Activated CD4-positive, alpha-beta T cell treated with anti-CD3 and anti-CD28 coated beads, Interleukin-2, amount 50 U/mL, for 1 hour (primary cell): ENCODE measurements around the gene PROM1.
A peak's percentile ranks its signal among the peaks of the same experiment; 100 is the strongest.

Experiments
- DNase-seq: peaks from one replicate; pipeline ENCODE4 v3.0.0-alpha.2; 2020

PROM1 gene

GRCh38 chr4:15982842-15983524 is 100.8 kb downstream of the PROM1 start:
- DNase-seq: no peak

GRCh38 chr4:15976456-15977447 is 107.1 kb downstream of the PROM1 start:
- DNase-seq: no peak

DNA sequence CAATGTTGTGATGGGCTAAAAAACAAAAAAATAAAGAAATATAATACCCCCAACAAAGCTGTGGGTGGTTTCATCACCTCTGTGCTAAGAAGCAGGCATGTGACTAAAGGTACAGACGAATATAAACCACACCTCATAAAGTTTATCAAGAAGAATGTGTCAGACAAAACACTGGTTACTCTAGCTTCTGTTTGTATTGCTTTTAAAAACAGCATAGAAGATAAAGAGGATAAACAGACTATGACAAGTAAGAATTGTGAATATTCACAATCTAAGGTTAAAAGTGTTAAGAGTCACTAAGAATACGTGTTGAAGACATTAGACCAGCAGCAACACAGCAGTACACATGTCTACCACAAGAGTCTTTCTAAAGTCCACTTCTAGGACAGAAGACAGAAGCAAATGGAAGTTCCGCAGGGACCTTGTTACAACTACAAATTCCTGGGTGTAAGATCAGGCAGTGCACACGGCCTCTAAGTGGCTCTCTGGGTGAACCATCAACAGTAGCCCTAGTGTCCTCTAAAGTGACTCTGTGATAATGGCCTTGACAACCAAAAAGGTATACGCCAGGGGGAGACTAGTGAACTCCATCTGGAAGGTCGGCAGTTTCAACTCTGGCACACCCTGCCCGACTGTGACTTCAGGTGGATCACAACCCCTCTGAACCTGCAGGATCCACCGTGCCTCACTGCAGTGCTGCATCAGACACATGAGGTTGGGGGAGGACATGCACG is 112.6 kb downstream of the PROM1 start:
- no peak for DNase-seq

- no peak for DNase-seq
Observed at GRCh38 chr4:15968551-15969300, 115.1 kb downstream of the PROM1 start.

DNA sequence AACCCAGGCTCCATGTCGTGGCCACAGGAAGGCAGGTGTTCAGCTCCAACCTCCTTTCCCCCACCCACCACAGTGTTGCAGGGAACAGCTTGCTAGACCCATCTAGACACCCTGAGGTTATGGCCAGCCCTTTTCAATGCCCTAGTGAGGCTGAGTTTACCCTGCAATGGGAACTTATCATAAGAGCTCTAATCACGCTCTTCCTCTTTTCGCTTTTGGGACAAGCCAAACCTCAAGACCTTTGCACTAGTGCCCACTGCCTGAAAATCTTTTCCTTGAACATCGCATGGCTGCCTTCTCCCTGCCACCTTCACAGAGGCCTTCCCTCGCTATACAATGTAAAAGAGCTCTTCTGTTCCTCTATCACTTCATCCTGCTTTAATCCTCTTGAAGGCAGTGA is 118.5 kb downstream of the PROM1 start:
- DNase-seq: no peak

GRCh38 chr4:15964159-15964558 is 119.7 kb downstream of the PROM1 start:
- DNase-seq: no peak

DNA sequence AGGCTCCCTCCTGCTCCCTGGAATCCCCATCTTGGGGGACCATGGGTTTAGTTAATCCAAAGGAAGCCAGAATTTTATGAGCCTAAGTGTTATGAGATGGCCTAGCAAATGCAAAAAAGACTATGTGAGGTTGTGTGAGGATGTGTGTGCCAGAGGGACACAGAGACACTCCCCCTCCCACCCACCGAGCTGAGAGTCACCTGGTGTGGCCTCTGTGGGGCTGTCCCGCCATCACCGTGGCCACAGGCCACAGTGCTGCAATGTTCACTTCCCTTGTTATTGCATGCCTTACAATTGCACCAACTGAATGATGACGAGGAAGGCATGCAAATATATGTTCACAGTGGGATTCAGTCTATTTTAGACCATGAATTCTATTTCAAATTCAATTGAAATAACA is 120.2 kb downstream of the PROM1 start:
- no peak for DNase-seq

DNA sequence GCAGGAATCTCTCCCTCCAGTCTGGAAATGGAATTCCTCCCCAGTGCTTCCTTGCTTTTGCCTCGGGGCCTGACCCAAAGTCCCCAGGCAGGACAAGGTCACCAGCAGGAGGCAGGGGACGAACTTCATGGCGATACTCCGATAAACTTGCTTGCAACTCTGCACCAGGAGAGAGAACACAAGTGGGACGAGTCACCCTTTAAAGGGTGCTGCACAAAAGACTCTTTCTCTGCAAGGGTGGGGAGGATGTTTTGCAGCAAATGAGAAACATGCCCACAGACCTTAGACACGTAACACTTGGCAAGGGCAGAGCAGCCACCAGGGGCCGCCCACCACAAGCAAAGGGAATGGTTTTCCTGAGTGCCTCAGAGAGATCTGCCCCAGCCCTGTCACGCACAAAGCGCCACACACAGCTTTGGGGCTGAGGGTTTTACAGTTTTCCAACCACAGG is 120.8 kb downstream of the PROM1 start, which contains the start of gene FGFBP2:
TSS of gene FGFBP2 (minus strand) at position 175 of the 451 bp plus-strand sequence. CDS start at position 129, 46 bp downstream.
- peak; percentile 16 for DNase-seq

- no peak for DNase-seq
Observed at GRCh38 chr4:15961781-15962510, 121.9 kb downstream of the PROM1 start.

GRCh38 chr4:15958562-15958961 is 125.3 kb downstream of the PROM1 start:
- DNase-seq: no peak

DNA sequence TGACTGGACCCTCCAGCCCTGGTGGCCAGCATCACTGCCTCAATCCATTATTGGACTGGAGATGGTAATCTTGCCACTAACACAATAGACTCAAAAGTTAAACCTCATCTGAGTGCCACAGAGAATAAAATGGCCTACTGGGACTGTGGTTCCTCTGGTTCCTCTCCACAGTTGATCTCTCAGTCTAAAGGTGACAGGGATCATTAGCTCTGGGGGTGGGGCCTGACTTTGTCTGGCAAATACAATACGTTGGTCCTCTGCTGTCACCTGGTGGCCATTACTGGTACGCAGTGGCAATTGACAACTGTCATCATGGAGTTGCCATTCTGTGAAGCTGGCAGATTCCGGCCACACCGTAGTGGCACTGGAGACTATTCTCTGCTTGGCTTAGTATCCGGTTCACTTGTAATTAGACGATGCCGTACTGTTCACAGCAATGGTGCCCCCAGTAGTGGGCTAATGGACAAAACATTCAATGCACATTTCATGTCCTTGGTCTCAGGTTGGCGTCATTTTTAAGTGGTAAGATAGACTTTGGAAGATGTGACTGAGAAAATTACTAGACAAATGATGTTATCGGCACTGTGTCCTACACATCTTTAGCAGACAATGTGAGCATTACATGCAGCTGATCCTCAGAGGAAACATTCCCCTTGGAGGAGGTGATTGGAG is 127.5 kb downstream of the PROM1 start:
- peak; percentile 72 for DNase-seq

GRCh38 chr4:15955670-15956069 is 128.2 kb downstream of the PROM1 start:
- DNase-seq: no peak

DNA sequence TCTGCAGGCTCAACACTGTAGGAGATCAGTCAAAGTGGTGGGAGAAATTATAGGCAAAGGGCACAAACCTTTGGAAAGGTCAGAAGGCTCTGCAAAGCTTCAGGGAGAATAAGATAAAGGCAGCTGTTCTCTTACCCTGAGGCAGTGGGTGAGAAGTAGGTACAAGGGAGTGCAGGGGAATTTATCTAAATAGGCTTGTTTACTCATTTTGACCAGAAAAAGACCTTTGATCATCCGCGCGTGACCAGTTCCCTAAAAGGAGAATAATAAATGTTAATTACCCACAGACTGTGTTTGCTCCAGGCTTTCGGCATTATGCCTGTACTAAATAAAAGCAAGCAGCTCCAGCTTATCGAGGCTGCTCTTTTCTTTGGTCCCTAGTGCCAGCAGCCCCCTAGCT is 130.2 kb downstream of the PROM1 start:
- DNase-seq: no peak

DNA sequence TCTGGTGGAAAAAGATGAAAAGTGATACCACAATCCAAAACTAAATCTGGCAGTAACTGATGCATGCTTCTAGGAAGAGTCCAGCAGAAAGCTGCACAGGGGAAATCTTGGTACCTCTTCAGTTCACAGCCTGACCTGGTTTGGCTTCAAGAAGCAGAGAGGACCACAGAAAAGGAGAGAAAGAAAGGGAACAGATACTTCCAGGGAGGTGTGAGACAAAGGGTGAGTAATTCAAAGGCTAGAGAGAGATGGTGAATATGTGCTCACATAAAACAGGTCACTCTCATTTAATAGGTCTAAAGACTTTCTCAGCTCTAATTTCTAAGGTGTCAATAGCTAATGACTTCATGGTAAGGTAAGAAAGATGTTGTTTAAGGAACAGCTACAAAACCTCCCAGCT is 132.0 kb downstream of the PROM1 start:
- DNase-seq: no peak

DNA sequence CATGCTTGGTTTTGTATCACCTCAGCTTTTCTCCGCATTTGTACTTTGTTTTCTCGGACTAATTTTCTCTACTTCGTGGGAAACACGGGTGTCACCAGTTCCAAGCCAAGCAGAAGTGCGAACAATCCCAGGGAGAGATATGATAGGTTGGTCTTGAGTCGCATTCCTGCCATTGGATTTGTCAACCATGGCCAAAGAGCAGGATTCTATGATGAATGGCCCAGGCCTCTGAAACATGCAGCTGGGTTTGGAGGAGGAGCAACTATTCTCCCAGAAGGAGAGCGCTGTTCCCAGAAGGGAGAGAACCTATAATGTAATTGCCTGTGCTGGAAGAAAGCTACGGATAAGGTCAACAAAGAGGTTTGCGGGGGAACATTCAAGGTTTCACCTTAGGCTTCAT is 135.0 kb downstream of the PROM1 start:
- no peak for DNase-seq

DNA sequence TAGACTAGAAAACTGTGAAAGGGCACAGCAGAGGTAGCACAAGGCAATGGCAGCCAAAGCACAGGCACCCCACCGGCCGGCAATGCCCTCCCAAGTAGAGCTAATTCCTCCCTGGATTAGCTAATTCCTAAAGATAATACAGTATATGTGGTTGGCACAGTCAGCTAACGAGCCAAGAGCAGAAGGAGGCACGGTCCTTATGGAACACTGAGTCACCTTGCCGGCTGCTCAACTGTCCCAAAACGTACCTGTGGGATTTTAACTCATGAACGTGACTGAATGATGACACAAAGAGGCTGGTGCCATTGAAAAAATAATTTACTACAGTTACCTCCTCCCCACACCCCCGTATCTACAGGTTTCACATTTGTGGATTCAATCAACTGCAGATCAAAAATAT is 136.1 kb downstream of the PROM1 start:
- no peak for DNase-seq

DNA sequence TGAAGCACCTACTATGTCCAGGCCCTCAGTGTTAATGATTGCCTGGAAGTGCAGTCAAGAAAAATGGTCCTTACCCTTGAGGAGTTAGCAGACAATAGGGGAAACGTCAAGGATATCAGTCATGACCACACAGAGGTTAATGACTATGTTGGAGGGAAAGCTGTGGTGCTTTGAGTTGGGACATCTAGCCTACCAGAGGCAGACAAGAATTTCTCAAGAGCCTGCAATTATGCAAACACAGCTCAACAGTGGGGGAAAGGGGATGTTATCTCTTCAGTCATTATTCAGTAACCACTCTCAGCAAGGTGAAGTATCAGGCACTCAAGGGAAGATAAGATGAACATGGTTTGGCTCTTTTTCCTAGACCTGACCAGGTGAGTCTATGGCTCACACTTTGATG is 138.3 kb downstream of the PROM1 start:
- DNase-seq: no peak

DNA sequence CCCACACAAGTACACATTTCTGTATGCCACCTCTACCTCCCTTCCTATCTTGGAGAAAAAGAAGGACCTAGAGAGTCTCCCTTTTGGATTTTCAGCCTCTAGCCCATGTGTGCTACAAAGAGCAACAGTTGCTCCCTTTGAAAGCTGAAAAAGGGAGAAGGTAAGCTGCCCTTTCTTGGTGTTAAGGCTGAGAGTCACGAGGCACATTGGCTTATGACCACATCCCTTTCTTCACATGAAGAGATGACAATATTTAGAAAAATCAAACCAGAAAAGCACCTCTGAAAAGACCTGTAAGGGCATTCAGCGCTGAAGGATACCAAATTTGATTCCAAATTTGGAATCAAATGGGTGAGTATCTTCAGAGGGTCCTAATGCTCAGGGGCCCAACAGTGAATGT is 138.9 kb downstream of the PROM1 start:
- no peak for DNase-seq

GRCh38 chr4:15942283-15942682 is 141.5 kb downstream of the PROM1 start:
- no peak for DNase-seq

DNA sequence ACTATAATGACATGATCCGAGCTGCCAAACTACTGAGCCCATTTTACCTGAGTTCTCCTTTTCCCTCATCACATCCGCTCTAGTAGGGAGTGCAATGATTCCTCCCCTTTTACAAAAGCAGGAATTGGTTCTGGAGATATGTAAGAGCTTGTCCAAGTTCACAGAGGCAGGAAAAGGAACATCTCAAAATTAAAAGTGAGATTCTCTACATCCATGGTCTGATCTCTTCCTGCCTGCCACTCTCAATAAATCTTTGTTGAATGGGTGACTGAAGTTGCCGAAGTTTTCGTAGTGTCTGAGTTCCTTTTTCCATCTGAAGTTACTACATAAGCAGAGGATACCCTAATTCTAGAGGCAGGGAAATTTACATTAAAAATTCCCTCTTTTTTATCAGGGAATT is 145.2 kb downstream of the PROM1 start, which contains the start of gene FGFBP1:
TSS of gene FGFBP1 (minus strand) at position 101 of the 400 bp plus-strand sequence. CDS start 2,108 bp downstream, outside the sequence.
- no peak for DNase-seq

GRCh38 chr4:15938182-15938581 is 145.6 kb downstream of the PROM1 start:
- DNase-seq: no peak
